Stomach (tissue), 9 donors: ENCODE results near the gene PTPRG. TPM values are rescaled to one million over a fixed set of nuclear protein-coding genes. Genes with fewer than 3 reads are reported as not detected.

ENCODE experiments used
- DNase-seq, 2 donors: peaks; one replicate each; pipeline versions ENCODE4 v3.0.0 to v3.0.0-alpha.2; 2013 to 2019
- H3K27ac ChIP-seq, 5 donors: fragments of 200-600 bp in 4 of 5; sonication (generic) in 4 of 5; one replicate each; pipeline ENCODE4 v1.5.1; 2013 to 2019; ENCODE audit warnings: mild to moderate bottlenecking in 1 of 5, moderate library complexity in 1 of 5
- H3K27me3 ChIP-seq, 3 donors: fragments of 200-600 bp; sonication (generic); one replicate each; pipeline ENCODE4 v1.5.1; 2017 to 2019; ENCODE audit warnings: mixed run types in 1 of 3
- H3K36me3 ChIP-seq, 4 donors: fragments of 200-600 bp; sonication (generic); 1 replicate in 3 of 4; 2 replicates in 1 of 4; pipeline ENCODE4 v1.5.1; 2016 to 2019
- H3K4me1 ChIP-seq, 4 donors: fragments of 200-600 bp; sonication (generic); one replicate each; pipeline ENCODE4 v1.5.1; 2016 to 2019
- H3K4me3 ChIP-seq, 4 donors: fragments of 200-600 bp; sonication (generic) in 3 of 4; one replicate each; pipeline ENCODE4 v1.5.1; 2016 to 2019; ENCODE audit warnings: mild to moderate bottlenecking in 1 of 4
- H3K9me3 ChIP-seq, 4 donors: fragments of 200-600 bp; sonication (generic); one replicate each; pipeline ENCODE4 v1.5.1; 2016 to 2019
- CTCF ChIP-seq, 7 experiments: fragments of 450-650 bp in 4 of 7; fragments of 200-600 bp in 3 of 7; sonication (generic) in 3 of 7; IDR thresholded peaks; one replicate each; pipeline ENCODE4 v1.5.1; 2016 to 2019; ENCODE audit warnings: antibody characterized with exemption in 7 of 7, control low read depth in 2 of 7, mild to moderate bottlenecking in 1 of 7
- EP300 ChIP-seq: sonication (generic); formaldehyde crosslinking; IDR thresholded peaks from one replicate; pipeline ENCODE4 v1.6.1; 2017; ENCODE audit warnings: antibody characterized with exemption
- POLR2A ChIP-seq, 4 donors: fragments of 450-650 bp; IDR thresholded peaks; one replicate each; pipeline ENCODE4 v1.6.1; 2016; ENCODE audit warnings: antibody characterized with exemption in 4 of 4, control low read depth in 2 of 4, mild to moderate bottlenecking in 1 of 4, moderate library complexity in 1 of 4
- POLR2AphosphoS5 ChIP-seq, 3 donors: sonication (generic); formaldehyde crosslinking; IDR thresholded peaks; one replicate each; pipeline ENCODE4 v1.6.1; 2016; ENCODE audit warnings: antibody characterized with exemption in 3 of 3
- WGBS, 5 donors: extraction: QIAGEN DNeasy Blood & Tissue Kit in 3 of 5; methylation state at CpG; one replicate each; pipeline versions ENCODE4 v1.1.5 to v1.1.7; 2013 to 2018; 5-methylcytosine and 5-hydroxymethylcytosine counted together
- intact Hi-C: fragments of 100-400 bp; cut with DNase I; formaldehyde crosslinking; loops from one replicate; pipeline ENCODE4 v1.15.1; 2023; ENCODE audit warnings: low total_unique reads
- polyA plus RNA-seq, 3 donors: library from polyadenylated mRNA; stranded (reverse); fragments of 200-250 nt; gene quantifications; one replicate each; pipeline ENCODE4 v1.2.3, GENCODE V29; 2013
- total RNA-seq, 5 donors: library from RNA; depleted of rRNA; stranded (reverse); fragments of >200 nt; gene quantifications; one replicate each; pipeline versions ENCODE4 v1.1.0 to v1.2.3, GENCODE V29; 2014 to 2016
- donor health status: healthy with polysubstance abuse.
- donor health status: Bipolar disorder and iron deficiency.
- donor health status: healthy.

The PTPRG gene
- total and polyA plus RNA-seq, 8 donors: 2.4 to 96.0 (median 22.0) TPM

- H3K36me3 ChIP-seq: no peaks in the 10 kb centered on the region
- WGBS, 5 donors: 72 to 86% (median 76%) methylated on average over 7 of the region's 7 CpGs
- TF ChIP-seq EP300: no peak
Measured at GRCh38 chr3:61580982-61581643, 19.7 kb downstream of the PTPRG start.

GRCh38 chr3:61582287-61582686 is 20.9 kb downstream of the PTPRG start:
- WGBS, 5 donors: 61 to 86% (median 67%) methylated on average over 4 of the region's 4 CpGs
- intact Hi-C loops: no loop called here
- no peak for TF ChIP-seq CTCF (IDR thresholded peaks at IDR 0.05)
- no peaks in the 10 kb centered on the region for H3K9me3 ChIP-seq
- peaks cover 7 to 20% (median 12%) of the 10 kb centered on the region in 4 donors for H3K4me1 ChIP-seq
- no peak for DNase-seq
- no peak overlapping the region for H3K27ac ChIP-seq
- H3K36me3 ChIP-seq: no peaks in the 10 kb centered on the region
- H3K27me3 ChIP-seq: no peaks in the 10 kb centered on the region
- H3K4me3 ChIP-seq: no peak overlapping the region

More at GRCh38 chr3:61580982-61581643, 19.7 kb downstream of the PTPRG start:
- Histone ChIP-seq H3K9me3 (no peaks in the 10 kb centered on the region), H3K27me3 (no peaks in the 10 kb centered on the region), H3K4me1 (peaks cover 7 to 20% (median 12%) of the 10 kb centered on the region in 4 donors), H3K4me3 (no peak overlapping the region), H3K27ac (no peak overlapping the region)
- DNase-seq: no peak
- intact Hi-C loops: no loop called here

- Histone ChIP-seq H3K4me1 (peaks cover 7 to 20% (median 10%) of the 10 kb centered on the region in 4 donors), H3K27ac (no peak overlapping the region), H3K36me3 (no peaks in the 10 kb centered on the region), H3K4me3 (no peak overlapping the region), H3K9me3 (no peaks in the 10 kb centered on the region), H3K27me3 (no peaks in the 10 kb centered on the region)
- intact Hi-C loops: no loop called here
- no peak for DNase-seq
- TF ChIP-seq POLR2AphosphoS5 (IDR thresholded peaks at IDR 0.05) (no peak), POLR2A (IDR thresholded peaks at IDR 0.05) (no peak), CTCF (IDR thresholded peaks at IDR 0.05) (no peak), EP300 (no peak)
- WGBS, 5 donors: 82 to 86% (median 82%) methylated on average over 4 of the region's 4 CpGs
Measured at GRCh38 chr3:61582846-61583245, 21.5 kb downstream of the PTPRG start.

- TF ChIP-seq EP300 (no peak), POLR2A (IDR thresholded peaks at IDR 0.05) (no peak), CTCF (IDR thresholded peaks at IDR 0.05) (no peak), POLR2AphosphoS5 (IDR thresholded peaks at IDR 0.05) (no peak)
- Histone ChIP-seq H3K4me3 (no peak overlapping the region), H3K4me1 (peaks cover 0 to 12% (median 2%) of the 10 kb centered on the region in 4 donors), H3K27me3 (no peaks in the 10 kb centered on the region), H3K9me3 (no peaks in the 10 kb centered on the region), H3K36me3 (no peaks in the 10 kb centered on the region), H3K27ac (no peak overlapping the region)
- DNase-seq: no peak
- intact Hi-C loops: no loop called here
- 70 to 78% (median 76%) methylated on average over 10 of the region's 10 CpGs for WGBS, 5 donors
Measured at GRCh38 chr3:61583890-61584875, 22.8 kb downstream of the PTPRG start.
